GM12878 (cell line): Measurements from ENCODE around the gene UPF1. TPM values are rescaled to one million over a fixed set of nuclear protein-coding genes. Genes with fewer than 3 reads are reported as not detected.

Experiments
- ATAC-seq: fragments of 200-7000 bp; cut with Tn5 transposase; 3 replicates; pipeline ENCODE4 v1.9.1; 2020; ENCODE audit warnings: mild to moderate bottlenecking, moderate library complexity
- BruUV-seq: library from RNA; stranded (reverse); fragments of 400-500 nt; replicated peaks from 2 replicates; lab custom pipeline; 2021; lab: Mats Ljungman, UMichigan
- CTCF ChIA-PET: fragments of 300-600 bp; sonication (Branson Sonifier 250); formaldehyde crosslinking; extraction: SDS; loops from one replicate; lab custom pipeline; 2021; ENCODE audit warnings: inconsistent platforms; lab: Yijun Ruan, JAX
- POLR2A ChIA-PET: fragments of 350-600 bp; formaldehyde crosslinking; extraction: SDS; loops from one replicate; lab custom pipeline; 2021; ENCODE audit warnings: inconsistent platforms; lab: Charles Lee
- RAD21 ChIA-PET: fragments of 300-600 bp; sonication (Branson Sonifier 250); formaldehyde crosslinking; loops from one replicate; lab custom pipeline; 2023; ENCODE audit warnings: antibody characterized with exemption; ENCODE audit not compliant: unreplicated experiment; lab: Charles Lee
- SMC1A ChIA-PET: fragments of 300-600 bp; sonication (Branson Sonifier 250); formaldehyde crosslinking; loops from one replicate; lab custom pipeline; 2023; ENCODE audit not compliant: unreplicated experiment, uncharacterized antibody; lab: Charles Lee
- DNase-seq: peaks from one replicate; pipeline ENCODE4 v3.0.0-alpha.2; 2011; ENCODE audit warnings: low read depth, low spot score
- FAIRE-seq: peaks from 3 replicates; lab custom pipeline; 2011; peaks lifted over from hg19 to GRCh38; lab: Jason Lieb, UNC
- H2AFZ ChIP-seq: 2 replicates; pipeline ENCODE4 v1.6.0; 2011; ENCODE audit warnings: low read depth, low read length, control low read depth; ENCODE audit not compliant: control insufficient read depth
- H3K27ac ChIP-seq: 2 replicates; pipeline ENCODE4 v1.5.1; 2011; ENCODE audit warnings: control low read depth; ENCODE audit not compliant: control insufficient read depth, insufficient read depth
- H3K27me3 ChIP-seq, 2 experiments: replicated peaks in 1 of 2; 2 replicates each; pipeline versions ENCODE4 v1.6.0 to v1.6.1; 2011; ENCODE audit warnings: low read length in 1 of 2; ENCODE audit not compliant: control insufficient read depth in 2 of 2, insufficient read depth in 2 of 2
- H3K36me3 ChIP-seq, 2 experiments: 2 replicates each; pipeline ENCODE4 v1.5.1; 2011; ENCODE audit warnings: low read length in 1 of 2; ENCODE audit not compliant: control insufficient read depth in 2 of 2, insufficient read depth in 2 of 2
- H3K4me1 ChIP-seq: 2 replicates; pipeline ENCODE4 v1.6.1; 2011; ENCODE audit warnings: mild to moderate bottlenecking, low read length, moderate library complexity, mixed read lengths; ENCODE audit not compliant: control insufficient read depth, insufficient read depth
- H3K4me2 ChIP-seq: 2 replicates; pipeline ENCODE4 v1.6.0; 2011; ENCODE audit warnings: control low read depth; ENCODE audit not compliant: control insufficient read depth, insufficient read depth
- H3K4me3 ChIP-seq: fragments of 200-600 bp; sonication (generic); 2 replicates; pipeline ENCODE4 v1.5.1; 2016
- H3K79me2 ChIP-seq: 2 replicates; pipeline ENCODE4 v1.6.0; 2011; ENCODE audit warnings: low read length; ENCODE audit not compliant: control insufficient read depth, insufficient read depth
- H3K9ac ChIP-seq: 2 replicates; pipeline ENCODE4 v1.8.0; 2011; ENCODE audit warnings: low read length, control low read depth, mixed read lengths; ENCODE audit not compliant: control insufficient read depth, insufficient read depth
- H3K9me3 ChIP-seq: replicated peaks from 3 replicates; pipeline ENCODE4 v1.5.1; 2011; ENCODE audit warnings: mild to moderate bottlenecking, low read length; ENCODE audit not compliant: control insufficient read depth, insufficient read depth
- H4K20me1 ChIP-seq: 2 replicates; pipeline ENCODE4 v1.6.0; 2011; ENCODE audit not compliant: control insufficient read depth, insufficient read depth
- CHD2 ChIP-seq: IDR thresholded peaks from 2 replicates; pipeline ENCODE4 v1.6.1; 2011; ENCODE audit warnings: low read depth, low read length, improper control_type of control experiment, borderline replicate concordance
- FOS ChIP-seq: IDR thresholded peaks from 3 replicates; pipeline ENCODE4 v1.6.1; 2011; ENCODE audit warnings: borderline replicate concordance; ENCODE audit not compliant: insufficient read length; ENCODE audit errors: extremely low read depth
- HDGF ChIP-seq: fragments of 450-650 bp; IDR thresholded peaks from 2 replicates; pipeline ENCODE4 v1.6.1; 2016; ENCODE audit warnings: antibody characterized with exemption
- MTA2 ChIP-seq: fragments of 450-650 bp; IDR thresholded peaks from 2 replicates; pipeline ENCODE4 v1.6.1; 2016; ENCODE audit warnings: low read depth, mild to moderate bottlenecking, moderate library complexity
- NBN ChIP-seq: fragments of 450-650 bp; IDR thresholded peaks from 2 replicates; pipeline ENCODE4 v1.6.1; 2016
- NFYA ChIP-seq: IDR thresholded peaks from 2 replicates; pipeline ENCODE4 v1.6.1; 2011; ENCODE audit warnings: low read depth, mild to moderate bottlenecking, low read length, improper control_type of control experiment, borderline replicate concordance
- PRDM15 ChIP-seq: fragments of 450-650 bp; formaldehyde crosslinking; IDR thresholded peaks from 2 replicates; pipeline ENCODE4 v1.4.0; 2020; ENCODE audit warnings: mild to moderate bottlenecking, moderate library complexity
- RB1 ChIP-seq: fragments of 450-650 bp; formaldehyde crosslinking; IDR thresholded peaks from 2 replicates; pipeline ENCODE4 v1.6.1; 2017; ENCODE audit warnings: mild to moderate bottlenecking, borderline replicate concordance
- TAF1 ChIP-seq: IDR thresholded peaks from 2 replicates; pipeline ENCODE4 v1.6.1; 2011; ENCODE audit warnings: mild to moderate bottlenecking, low read depth, low read length, borderline replicate concordance
- TBL1XR1 ChIP-seq: IDR thresholded peaks from 2 replicates; pipeline ENCODE4 v1.6.1; 2012; ENCODE audit warnings: low read depth, low read length, improper control_type of control experiment
- ZBTB11 ChIP-seq: fragments of 450-650 bp; formaldehyde crosslinking; IDR thresholded peaks from 2 replicates; pipeline ENCODE4 v1.5.0; 2022; ENCODE audit warnings: mild to moderate bottlenecking, missing genetic modification characterization
- ZNF592 ChIP-seq: fragments of 450-650 bp; IDR thresholded peaks from 2 replicates; pipeline ENCODE4 v1.6.1; 2017; ENCODE audit warnings: mild to moderate bottlenecking, moderate library complexity
- in situ Hi-C: fragments of 300-500 bp; cut with MboI; formaldehyde crosslinking; loops from 9 replicates; pipeline ENCODE4 v1.14.3; 2018; ENCODE audit warnings: mixed read lengths
- intact Hi-C: fragments of 100-400 bp; cut with micrococcal nuclease; formaldehyde crosslinking; loops from one replicate; pipeline ENCODE4 v1.14.2; 2022; ENCODE audit not compliant: unreplicated experiment
- polyA plus RNA-seq, 11 experiments: library from polyadenylated mRNA; depleted of rRNA in 4 of 11; unstranded in 6 of 11; stranded (reverse) in 5 of 11; fragments of >200 nt; fragmentation: Nextera tagmentation in 4 of 11; fragmentation: Illumina TruSeq in 1 of 11; extraction: Ambion mirVana in 4 of 11; extraction: Trizol in 1 of 11; gene quantifications; 1 replicate in 1 of 11; 2 replicates in 10 of 11; pipeline versions ENCODE4 v1.2.1 to v1.2.3, GENCODE V29; 2011 to 2016; ENCODE audit warnings: inconsistent platforms in 2 of 11, missing spikeins in 2 of 11, low read depth in 1 of 11
- total RNA-seq, 4 experiments: library from RNA; depleted of rRNA in 3 of 4; stranded (reverse); fragments of >200 nt in 3 of 4; fragmentation: Illumina TruSeq in 1 of 4; extraction: Trizol in 1 of 4; gene quantifications; 2 replicates each; pipeline versions ENCODE4 v1.2.1 to v1.2.3, GENCODE V29; 2013 to 2021

The UPF1 gene
- total and polyA plus RNA-seq, 10 of the 15 experiments (the other 5 are each of a cell fraction or from before 2014, with no cell fraction given), result 0.58 to 80.9 (median 18.7) TPM

- H3K79me2 ChIP-seq, result no peaks in the 10 kb centered on the region
- no peak overlapping the region for H3K4me2 ChIP-seq
- no peaks in the 10 kb centered on the region for H3K36me3 ChIP-seq
- intact Hi-C loops, result no loop called here
- no TSS peak for BruUV-seq
- H3K4me1 ChIP-seq, result no peaks in the 10 kb centered on the region
- ChIA-PET CTCF (no interaction called here), SMC1A (no interaction called here), POLR2A (no interaction called here), RAD21 (interaction anchor here (1.5 kb wide), 1 partner anchor 47 kb away, joined by 5 read pairs; no protein-coding TSS in a partner anchor)
- H3K27ac ChIP-seq, result no peak overlapping the region
- no peak overlapping the region for H3K4me3 ChIP-seq
- no peaks in the 10 kb centered on the region for H4K20me1 ChIP-seq
- peaks cover 3% of the 10 kb centered on the region in 2 experiments; a peak in 3 of 4 replicates for H3K27me3 ChIP-seq
- in situ Hi-C loops, result no loop called here
- no peak overlapping the region for H2AFZ ChIP-seq
- no peak for DNase-seq
- H3K9me3 ChIP-seq, result no peaks in the 10 kb centered on the region; the same call in 2 of the 3 replicates
- no peak for FAIRE-seq
- no peak overlapping the region for H3K9ac ChIP-seq
- no peak for ATAC-seq
- TF ChIP-seq ZNF592 (no peak), RB1 (no peak), ZBTB11 (no peak), TAF1 (no peak), CHD2 (no peak), HDGF (no peak), FOS (no peak), PRDM15 (CRISPR knock-in tag) (no peak), TBL1XR1 (no peak), NBN (no peak), NFYA (no peak), MTA2 (no peak)
Measured at GRCh38 chr19:18800079-18800478, 31.7 kb upstream of the UPF1 start.
